ENCODE data around the gene KDM2B.

- TF ChIP-seq, protein P1, sequence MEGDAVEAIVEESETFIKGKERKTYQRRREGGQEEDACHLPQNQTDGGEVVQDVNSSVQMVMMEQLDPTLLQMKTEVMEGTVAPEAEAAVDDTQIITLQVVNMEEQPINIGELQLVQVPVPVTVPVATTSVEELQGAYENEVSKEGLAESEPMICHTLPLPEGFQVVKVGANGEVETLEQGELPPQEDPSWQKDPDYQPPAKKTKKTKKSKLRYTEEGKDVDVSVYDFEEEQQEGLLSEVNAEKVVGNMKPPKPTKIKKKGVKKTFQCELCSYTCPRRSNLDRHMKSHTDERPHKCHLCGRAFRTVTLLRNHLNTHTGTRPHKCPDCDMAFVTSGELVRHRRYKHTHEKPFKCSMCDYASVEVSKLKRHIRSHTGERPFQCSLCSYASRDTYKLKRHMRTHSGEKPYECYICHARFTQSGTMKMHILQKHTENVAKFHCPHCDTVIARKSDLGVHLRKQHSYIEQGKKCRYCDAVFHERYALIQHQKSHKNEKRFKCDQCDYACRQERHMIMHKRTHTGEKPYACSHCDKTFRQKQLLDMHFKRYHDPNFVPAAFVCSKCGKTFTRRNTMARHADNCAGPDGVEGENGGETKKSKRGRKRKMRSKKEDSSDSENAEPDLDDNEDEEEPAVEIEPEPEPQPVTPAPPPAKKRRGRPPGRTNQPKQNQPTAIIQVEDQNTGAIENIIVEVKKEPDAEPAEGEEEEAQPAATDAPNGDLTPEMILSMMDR (IDR thresholded peaks at IDR 0.05) = no peak
- no peak for TF ChIP-seq CHD2 (IDR thresholded peaks at IDR 0.05; ENCODE audit: low read length, partially characterized antibody)
- no peak for TF ChIP-seq EHMT2 (IDR thresholded peaks at IDR 0.05; ENCODE audit: low read depth)
- no peak for TF ChIP-seq ZC3H11A (IDR thresholded peaks at IDR 0.05)
- no peak for TF ChIP-seq KDM1A (IDR thresholded peaks at IDR 0.05; ENCODE audit: low read depth)
- no peak for TF ChIP-seq POLR2A (IDR thresholded peaks at IDR 0.05; ENCODE audit: low read length)
- no peak for TF ChIP-seq CEBPB (IDR thresholded peaks at IDR 0.05)
- TF ChIP-seq, protein P2, sequence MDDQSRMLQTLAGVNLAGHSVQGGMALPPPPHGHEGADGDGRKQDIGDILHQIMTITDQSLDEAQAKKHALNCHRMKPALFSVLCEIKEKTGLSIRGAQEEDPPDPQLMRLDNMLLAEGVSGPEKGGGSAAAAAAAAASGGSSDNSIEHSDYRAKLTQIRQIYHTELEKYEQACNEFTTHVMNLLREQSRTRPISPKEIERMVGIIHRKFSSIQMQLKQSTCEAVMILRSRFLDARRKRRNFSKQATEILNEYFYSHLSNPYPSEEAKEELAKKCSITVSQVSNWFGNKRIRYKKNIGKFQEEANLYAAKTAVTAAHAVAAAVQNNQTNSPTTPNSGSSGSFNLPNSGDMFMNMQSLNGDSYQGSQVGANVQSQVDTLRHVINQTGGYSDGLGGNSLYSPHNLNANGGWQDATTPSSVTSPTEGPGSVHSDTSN (IDR thresholded peaks at IDR 0.05) = no peak
- TF ChIP-seq HDAC2 (IDR thresholded peaks at IDR 0.05) = no peak
- TF ChIP-seq FOSL2 (IDR thresholded peaks at IDR 0.05) = no peak
- TF ChIP-seq FOSL2 (CRISPR knock-in tag; IDR thresholded peaks at IDR 0.05) = no peak
- TF ChIP-seq HMGXB4 (CRISPR knock-in tag; IDR thresholded peaks at IDR 0.05; ENCODE audit: borderline replicate concordance) = no peak
These were observed 90.9 kb downstream of the KDM2B start for GRCh38 chr12:121489874-121490273.
